Measurements from ENCODE around the gene ATP6V1E1. TPM values are rescaled to one million over a fixed set of nuclear protein-coding genes. Genes with fewer than 3 reads are reported as not detected.

The ATP6V1E1 gene
- total and polyA plus RNA-seq, 2 donors (not counting 1 experiment from before 2014, with no cell fraction given), result 182 to 238 TPM

DNA sequence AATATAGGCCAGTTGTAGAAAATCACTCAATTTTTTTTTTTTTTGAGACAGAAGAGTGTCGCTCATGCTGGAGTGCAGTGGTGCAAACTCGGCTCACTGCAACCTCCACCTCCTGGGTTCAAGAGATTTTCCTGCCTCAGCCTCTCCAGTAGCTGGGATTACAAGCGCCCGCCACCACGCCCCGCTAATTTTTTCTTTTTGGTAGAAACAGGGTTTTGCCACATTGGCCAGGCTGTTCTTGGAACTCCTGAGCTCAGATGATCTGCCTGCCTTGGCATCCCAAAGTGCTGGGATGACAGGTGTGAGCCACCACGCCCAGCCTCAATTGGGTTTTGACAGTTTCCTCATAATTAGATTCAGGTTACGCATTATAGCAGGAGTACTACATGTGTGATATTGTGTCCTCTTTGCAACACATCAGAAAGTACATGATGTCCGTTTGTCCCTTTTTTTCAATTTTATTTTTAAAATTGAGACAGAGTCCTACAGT, 2.6 kb upstream of the ATP6V1E1 start:
- TF ChIP-seq, protein P1, sequence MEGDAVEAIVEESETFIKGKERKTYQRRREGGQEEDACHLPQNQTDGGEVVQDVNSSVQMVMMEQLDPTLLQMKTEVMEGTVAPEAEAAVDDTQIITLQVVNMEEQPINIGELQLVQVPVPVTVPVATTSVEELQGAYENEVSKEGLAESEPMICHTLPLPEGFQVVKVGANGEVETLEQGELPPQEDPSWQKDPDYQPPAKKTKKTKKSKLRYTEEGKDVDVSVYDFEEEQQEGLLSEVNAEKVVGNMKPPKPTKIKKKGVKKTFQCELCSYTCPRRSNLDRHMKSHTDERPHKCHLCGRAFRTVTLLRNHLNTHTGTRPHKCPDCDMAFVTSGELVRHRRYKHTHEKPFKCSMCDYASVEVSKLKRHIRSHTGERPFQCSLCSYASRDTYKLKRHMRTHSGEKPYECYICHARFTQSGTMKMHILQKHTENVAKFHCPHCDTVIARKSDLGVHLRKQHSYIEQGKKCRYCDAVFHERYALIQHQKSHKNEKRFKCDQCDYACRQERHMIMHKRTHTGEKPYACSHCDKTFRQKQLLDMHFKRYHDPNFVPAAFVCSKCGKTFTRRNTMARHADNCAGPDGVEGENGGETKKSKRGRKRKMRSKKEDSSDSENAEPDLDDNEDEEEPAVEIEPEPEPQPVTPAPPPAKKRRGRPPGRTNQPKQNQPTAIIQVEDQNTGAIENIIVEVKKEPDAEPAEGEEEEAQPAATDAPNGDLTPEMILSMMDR (conservative IDR thresholded peaks at IDR 0.05 in 1 of 2, IDR thresholded peaks at IDR 0.05 in 1 of 2; ENCODE audit: low read depth in 1 of 2, low read length in 2 of 2), result no peak
- no peak for TF ChIP-seq EZH2 (IDR thresholded peaks at IDR 0.05; ENCODE audit: low read length, missing control alignments)
- peaks cover 5% of the 10 kb centered on the region for H3K4me1 ChIP-seq (ENCODE audit: control insufficient read depth, extremely low read depth, insufficient read depth, low read length)
- H3K9ac ChIP-seq (ENCODE audit: insufficient read depth, low read length), result no peak overlapping the region
- no peaks in the 10 kb centered on the region for H4K20me1 ChIP-seq (ENCODE audit: control insufficient read depth, extremely low read depth, insufficient read depth, low read length)
- H3K4me3 ChIP-seq (replicated peaks in 1 of 4; ENCODE audit: control extremely low read depth in 1 of 4, insufficient read depth in 1 of 4, low read depth in 3 of 4, low read length in 4 of 4), result no peak overlapping the region
- H3K79me2 ChIP-seq (ENCODE audit: control insufficient read depth, insufficient read depth, low read length), result peaks cover 23% of the 10 kb centered on the region
- DNase-seq (ENCODE audit: low read depth in 2 of 2), result no peak
- no peak overlapping the region for H3K4me2 ChIP-seq (ENCODE audit: extremely low read depth, insufficient read depth, low read length)
- no peak overlapping the region for H2AFZ ChIP-seq (ENCODE audit: low read length)
- H3K27me3 ChIP-seq (ENCODE audit: control insufficient read depth, insufficient read depth, low read length), result no peaks in the 10 kb centered on the region
- H3K9me3 ChIP-seq (ENCODE audit: control insufficient read depth, insufficient read depth, low read depth, low read length), result no peaks in the 10 kb centered on the region
- no peak overlapping the region for H3K27ac ChIP-seq (ENCODE audit: insufficient read depth, low read length)
- H3K36me3 ChIP-seq (ENCODE audit: control insufficient read depth, insufficient read depth, low read length), result no peaks in the 10 kb centered on the region

DNA sequence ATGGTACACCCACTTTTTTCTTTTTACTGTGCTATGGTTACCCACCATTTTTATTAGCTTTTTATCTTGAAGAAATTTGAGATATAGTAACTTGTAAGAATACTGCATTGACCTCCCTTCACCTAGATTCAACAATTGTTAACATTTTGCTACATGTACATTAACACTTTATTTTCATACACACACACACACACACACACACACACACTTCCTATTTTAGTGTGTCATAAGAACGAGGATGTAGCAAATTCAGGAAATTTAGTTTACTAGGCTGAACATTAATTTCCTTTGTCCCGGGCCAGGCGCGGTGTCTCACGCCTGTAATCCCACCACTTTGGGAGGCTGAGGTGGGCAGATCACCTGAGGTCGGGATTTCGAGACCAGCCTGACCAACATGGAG, 1.1 kb upstream of the ATP6V1E1 start:
- Histone ChIP-seq H3K9me3 (ENCODE audit: control insufficient read depth, insufficient read depth, low read depth, low read length) (no peaks in the 10 kb centered on the region), H3K4me1 (ENCODE audit: control insufficient read depth, extremely low read depth, insufficient read depth, low read length) (peaks cover 5% of the 10 kb centered on the region), H3K9ac (ENCODE audit: insufficient read depth, low read length) (no peak overlapping the region), H2AFZ (ENCODE audit: low read length) (no peak overlapping the region), H3K36me3 (ENCODE audit: control insufficient read depth, insufficient read depth, low read length) (no peaks in the 10 kb centered on the region), H3K4me2 (ENCODE audit: extremely low read depth, insufficient read depth, low read length) (peak overlapping the region; percentile 86), H3K27ac (ENCODE audit: insufficient read depth, low read length) (no peak overlapping the region), H3K79me2 (ENCODE audit: control insufficient read depth, insufficient read depth, low read length) (peaks cover 34% of the 10 kb centered on the region), H3K4me3 (replicated peaks in 1 of 4; ENCODE audit: control extremely low read depth in 1 of 4, insufficient read depth in 1 of 4, low read depth in 3 of 4, low read length in 4 of 4) (peak overlapping the region in 3 of 4 experiments; percentile 88 to 93 (median 89)), H3K27me3 (ENCODE audit: control insufficient read depth, insufficient read depth, low read length) (no peaks in the 10 kb centered on the region), H4K20me1 (ENCODE audit: control insufficient read depth, extremely low read depth, insufficient read depth, low read length) (no peaks in the 10 kb centered on the region)
- no peak for DNase-seq (ENCODE audit: low read depth in 2 of 2)
- no peak for TF ChIP-seq EZH2 (IDR thresholded peaks at IDR 0.05; ENCODE audit: low read length, missing control alignments)
- TF ChIP-seq, protein P1 (conservative IDR thresholded peaks at IDR 0.05 in 1 of 2, IDR thresholded peaks at IDR 0.05 in 1 of 2; ENCODE audit: low read depth in 1 of 2, low read length in 2 of 2), result no peak

DNA sequence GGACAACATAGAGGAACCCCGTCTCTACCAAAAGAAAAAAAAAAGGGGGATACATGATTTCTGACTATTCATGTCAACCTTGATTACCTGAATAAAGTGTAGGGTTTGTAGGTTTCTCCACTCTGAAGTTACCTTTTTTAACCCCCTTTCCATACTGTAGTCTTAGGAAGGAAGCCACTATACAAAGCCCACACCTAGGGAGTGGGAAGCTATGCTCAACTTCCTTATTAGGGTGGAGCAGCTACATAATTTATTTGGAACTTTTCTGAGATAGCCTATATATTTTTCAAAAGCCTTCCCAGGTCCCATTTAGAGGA, 582 bp upstream of the ATP6V1E1 start:
- Histone ChIP-seq H4K20me1 (ENCODE audit: control insufficient read depth, extremely low read depth, insufficient read depth, low read length) (no peaks in the 10 kb centered on the region), H3K36me3 (ENCODE audit: control insufficient read depth, insufficient read depth, low read length) (no peaks in the 10 kb centered on the region), H3K9me3 (ENCODE audit: control insufficient read depth, insufficient read depth, low read depth, low read length) (no peaks in the 10 kb centered on the region), H3K4me1 (ENCODE audit: control insufficient read depth, extremely low read depth, insufficient read depth, low read length) (peaks cover 5% of the 10 kb centered on the region), H3K4me3 (replicated peaks in 1 of 4; ENCODE audit: control extremely low read depth in 1 of 4, insufficient read depth in 1 of 4, low read depth in 3 of 4, low read length in 4 of 4) (peak overlapping the region; percentile 88 to 100 (median 91)), H3K9ac (ENCODE audit: insufficient read depth, low read length) (peak overlapping the region; percentile 76), H3K79me2 (ENCODE audit: control insufficient read depth, insufficient read depth, low read length) (peaks cover 38% of the 10 kb centered on the region), H2AFZ (ENCODE audit: low read length) (peak overlapping the region; percentile 84), H3K27me3 (ENCODE audit: control insufficient read depth, insufficient read depth, low read length) (no peaks in the 10 kb centered on the region), H3K27ac (ENCODE audit: insufficient read depth, low read length) (peak overlapping the region; percentile 96), H3K4me2 (ENCODE audit: extremely low read depth, insufficient read depth, low read length) (peak overlapping the region; percentile 86)
- peak in 1 of 2 donors; percentile 1 for DNase-seq (ENCODE audit: low read depth in 2 of 2)
- TF ChIP-seq, protein P1 (conservative IDR thresholded peaks at IDR 0.05 in 1 of 2, IDR thresholded peaks at IDR 0.05 in 1 of 2; ENCODE audit: low read depth in 1 of 2, low read length in 2 of 2), result no peak
- TF ChIP-seq EZH2 (IDR thresholded peaks at IDR 0.05; ENCODE audit: low read length, missing control alignments), result no peak

All from fibroblast of lung (primary cell).